Measurements from ENCODE around the gene XPR1. TPM values are rescaled to one million over a fixed set of nuclear protein-coding genes. Genes with fewer than 3 reads are reported as not detected.
"Not testable (repeated sequence)": the region's sequence is repeated elsewhere in the genome, so short reads cannot be mapped to it uniquely, and the experiment has no call there.

XPR1 gene
- total and polyA plus RNA-seq, 2 donors, result 9.5 to 10.3 TPM

- no peak for DNase-seq (ENCODE audit: low read depth in 6 of 9, low spot score in 9 of 9)
- Histone ChIP-seq H3K4me3 (ENCODE audit: low read length in 2 of 2) (peak overlapping the region; percentile 86 to 95), H3K4me1 (ENCODE audit: control insufficient read depth in 2 of 2, insufficient read depth in 2 of 2, low read length in 2 of 2) (peaks cover 4% of the 10 kb centered on the region in 2 donors), H3K36me3 (ENCODE audit: control insufficient read depth in 2 of 2, insufficient read depth in 2 of 2, low read length in 1 of 2) (no peaks in the 10 kb centered on the region), H3K9me3 (ENCODE audit: control insufficient read depth in 2 of 2, insufficient read depth in 1 of 2, low read length in 1 of 2) (no peaks in the 10 kb centered on the region), H3K27me3 (ENCODE audit: control insufficient read depth in 2 of 2, insufficient read depth in 1 of 2, low read length in 1 of 2) (no peaks in the 10 kb centered on the region), H3K27ac (ENCODE audit: low read depth in 1 of 2, low read length in 1 of 2) (no peak overlapping the region)
- WGBS, result 91% methylated on average over 3 of the region's 3 CpGs
Measured at GRCh38 chr1:180633057-180634056, 1.5 kb downstream of the XPR1 start.

DNA sequence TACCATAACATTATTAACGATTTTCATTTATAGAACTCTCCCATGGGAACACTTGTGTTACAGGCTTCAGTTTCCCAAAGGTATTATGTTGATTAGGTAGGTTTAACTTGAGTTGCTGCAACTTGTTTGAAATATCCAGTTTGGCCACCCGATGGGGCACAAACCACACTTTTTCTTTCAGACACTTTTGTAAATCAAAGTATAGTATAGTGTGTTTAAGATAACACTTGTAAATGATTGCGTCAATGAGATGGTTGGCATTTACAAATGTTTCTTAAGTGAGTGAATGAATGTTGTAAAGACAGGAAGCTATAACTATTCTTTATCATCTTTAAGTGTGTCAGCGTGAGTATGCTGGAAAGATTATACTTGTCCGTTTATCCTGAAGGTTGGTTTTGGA, 4.3 kb downstream of the XPR1 start:
- H3K4me1 ChIP-seq (ENCODE audit: control insufficient read depth in 2 of 2, insufficient read depth in 2 of 2, low read length in 2 of 2), result peaks cover 2 to 4% of the 10 kb centered on the region in 2 donors

DNA sequence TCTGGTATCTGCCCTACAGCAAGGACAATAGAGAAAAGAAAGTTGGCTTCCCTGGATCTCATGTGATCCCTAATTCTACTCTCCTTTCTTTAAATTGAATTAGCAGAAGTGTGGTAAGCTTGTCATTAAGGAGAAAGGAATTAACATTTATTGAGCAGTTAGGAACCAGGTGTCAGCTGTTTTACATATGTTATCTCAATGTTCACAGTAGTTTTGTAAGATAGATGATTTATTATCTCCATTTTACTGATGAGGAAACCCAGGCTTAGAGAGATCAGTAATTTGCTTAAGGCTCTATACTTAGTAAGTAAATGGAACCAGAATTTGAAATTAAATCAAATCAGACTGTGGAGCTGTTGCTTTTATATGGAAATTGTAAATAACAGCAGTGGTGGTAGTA, 8.0 kb downstream of the XPR1 start:
- Histone ChIP-seq H3K9me3 (ENCODE audit: control insufficient read depth in 2 of 2, insufficient read depth in 1 of 2, low read length in 1 of 2) (no peaks in the 10 kb centered on the region), H3K4me1 (ENCODE audit: control insufficient read depth in 2 of 2, insufficient read depth in 2 of 2, low read length in 2 of 2) (no peaks in the 10 kb centered on the region), H3K4me3 (ENCODE audit: low read length in 2 of 2) (no peak overlapping the region), H3K27me3 (ENCODE audit: control insufficient read depth in 2 of 2, insufficient read depth in 1 of 2, low read length in 1 of 2) (no peaks in the 10 kb centered on the region), H3K27ac (ENCODE audit: low read depth in 1 of 2, low read length in 1 of 2) (no peak overlapping the region), H3K36me3 (ENCODE audit: control insufficient read depth in 2 of 2, insufficient read depth in 2 of 2, low read length in 1 of 2) (no peaks in the 10 kb centered on the region)
- no peak for DNase-seq (ENCODE audit: low read depth in 6 of 9, low spot score in 9 of 9)

More for the DNA sequence above, 4.3 kb downstream of the XPR1 start:
- DNase-seq (ENCODE audit: low read depth in 6 of 9, low spot score in 9 of 9), result no peak
- no peak overlapping the region for H3K27ac ChIP-seq (ENCODE audit: low read depth in 1 of 2, low read length in 1 of 2)
- 94% methylated on average over 5 of the region's 5 CpGs for WGBS
- H3K9me3 ChIP-seq (ENCODE audit: control insufficient read depth in 2 of 2, insufficient read depth in 1 of 2, low read length in 1 of 2), result no peaks in the 10 kb centered on the region
- H3K36me3 ChIP-seq (ENCODE audit: control insufficient read depth in 2 of 2, insufficient read depth in 2 of 2, low read length in 1 of 2), result no peaks in the 10 kb centered on the region
- no peaks in the 10 kb centered on the region for H3K27me3 ChIP-seq (ENCODE audit: control insufficient read depth in 2 of 2, insufficient read depth in 1 of 2, low read length in 1 of 2)
- no peak overlapping the region for H3K4me3 ChIP-seq (ENCODE audit: low read length in 2 of 2)

DNA sequence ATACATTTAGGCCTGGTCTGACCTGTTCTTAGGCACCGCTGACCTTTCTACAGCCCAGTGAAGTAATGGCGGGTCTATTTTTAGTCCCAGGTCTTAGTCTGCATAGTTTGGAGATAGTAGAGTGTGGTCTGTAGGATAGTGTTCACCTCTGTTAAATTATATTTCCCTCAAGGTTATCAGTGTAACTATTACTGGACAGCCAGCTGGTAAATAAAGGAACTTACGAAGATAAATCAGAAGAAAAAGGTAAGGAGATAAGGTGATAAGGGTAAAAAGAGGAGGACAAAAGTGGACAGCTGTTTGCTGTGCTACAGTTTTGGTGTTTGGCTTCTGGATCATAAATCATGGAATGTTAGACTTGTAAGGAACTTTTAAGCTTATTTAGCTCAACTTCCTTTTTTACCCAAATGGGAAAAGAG, 8.7 kb downstream of the XPR1 start:
- no peaks in the 10 kb centered on the region for H3K4me1 ChIP-seq (ENCODE audit: control insufficient read depth in 2 of 2, insufficient read depth in 2 of 2, low read length in 2 of 2)
- no peaks in the 10 kb centered on the region for H3K27me3 ChIP-seq (ENCODE audit: control insufficient read depth in 2 of 2, insufficient read depth in 1 of 2, low read length in 1 of 2)
- WGBS, result 97% methylated on average over 3 of the region's 3 CpGs
- no peak for DNase-seq (ENCODE audit: low read depth in 6 of 9, low spot score in 9 of 9)
- no peaks in the 10 kb centered on the region for H3K36me3 ChIP-seq (ENCODE audit: control insufficient read depth in 2 of 2, insufficient read depth in 2 of 2, low read length in 1 of 2)
- H3K9me3 ChIP-seq (ENCODE audit: control insufficient read depth in 2 of 2, insufficient read depth in 1 of 2, low read length in 1 of 2), result no peaks in the 10 kb centered on the region
- no peak overlapping the region for H3K4me3 ChIP-seq (ENCODE audit: low read length in 2 of 2)
- no peak overlapping the region for H3K27ac ChIP-seq (ENCODE audit: low read depth in 1 of 2, low read length in 1 of 2)

DNA sequence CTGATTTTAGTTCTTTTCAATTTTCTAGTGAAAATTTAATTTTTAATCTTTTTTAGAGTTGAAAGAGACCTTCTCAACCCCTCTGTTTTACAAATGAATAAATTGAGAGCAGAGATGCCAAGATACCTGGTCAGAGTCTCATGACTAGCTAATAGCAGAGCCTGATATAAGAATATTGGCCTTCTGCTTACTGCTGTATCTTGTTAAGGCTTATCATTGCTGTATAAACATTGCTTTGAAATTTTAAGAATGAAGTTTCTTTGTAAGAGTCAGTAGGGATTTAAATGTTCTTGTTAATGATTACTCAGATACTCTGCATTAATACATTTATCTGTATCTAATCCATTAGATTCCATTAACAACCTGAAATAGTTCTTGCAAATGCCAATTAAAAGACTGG, 9.8 kb downstream of the XPR1 start:
- Histone ChIP-seq H3K27me3 (ENCODE audit: control insufficient read depth in 2 of 2, insufficient read depth in 1 of 2, low read length in 1 of 2) (no peaks in the 10 kb centered on the region), H3K36me3 (ENCODE audit: control insufficient read depth in 2 of 2, insufficient read depth in 2 of 2, low read length in 1 of 2) (no peaks in the 10 kb centered on the region), H3K4me1 (ENCODE audit: control insufficient read depth in 2 of 2, insufficient read depth in 2 of 2, low read length in 2 of 2) (no peaks in the 10 kb centered on the region), H3K4me3 (ENCODE audit: low read length in 2 of 2) (no peak overlapping the region), H3K27ac (ENCODE audit: low read depth in 1 of 2, low read length in 1 of 2) (no peak overlapping the region), H3K9me3 (ENCODE audit: control insufficient read depth in 2 of 2, insufficient read depth in 1 of 2, low read length in 1 of 2) (no peaks in the 10 kb centered on the region)
- DNase-seq (ENCODE audit: low read depth in 6 of 9, low spot score in 9 of 9), result no peak

DNA sequence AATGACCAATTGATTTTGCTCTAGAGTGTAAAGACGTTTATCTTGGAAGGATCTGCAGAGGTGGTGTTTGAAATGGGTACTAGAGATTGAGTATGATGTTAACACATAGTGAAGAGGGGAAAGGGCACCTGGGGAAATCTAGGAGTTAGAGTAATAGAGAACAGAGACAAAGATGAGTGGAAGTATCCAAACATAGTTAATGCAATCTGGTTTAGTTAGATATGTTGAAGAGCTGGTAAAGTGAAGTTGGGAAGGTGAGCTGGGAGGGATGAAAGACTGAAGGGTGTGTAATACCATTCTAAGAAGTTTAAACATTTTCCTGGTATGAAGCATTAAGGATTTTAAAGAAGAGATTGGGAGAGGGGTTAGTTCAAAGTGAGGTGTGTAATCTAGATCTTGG, 11.0 kb downstream of the XPR1 start:
- Histone ChIP-seq H3K27ac (ENCODE audit: low read depth in 1 of 2, low read length in 1 of 2) (no peak overlapping the region), H3K36me3 (ENCODE audit: control insufficient read depth in 2 of 2, insufficient read depth in 2 of 2, low read length in 1 of 2) (no peaks in the 10 kb centered on the region), H3K9me3 (ENCODE audit: control insufficient read depth in 2 of 2, insufficient read depth in 1 of 2, low read length in 1 of 2) (no peaks in the 10 kb centered on the region), H3K27me3 (ENCODE audit: control insufficient read depth in 2 of 2, insufficient read depth in 1 of 2, low read length in 1 of 2) (no peaks in the 10 kb centered on the region), H3K4me1 (ENCODE audit: control insufficient read depth in 2 of 2, insufficient read depth in 2 of 2, low read length in 2 of 2) (no peaks in the 10 kb centered on the region), H3K4me3 (ENCODE audit: low read length in 2 of 2) (no peak overlapping the region)
- DNase-seq (ENCODE audit: low read depth in 6 of 9, low spot score in 9 of 9), result no peak
- WGBS, result 97% methylated on average over 1 of the region's 1 CpG

GRCh38 chr1:180643693-180644092, 11.9 kb downstream of the XPR1 start:
- Histone ChIP-seq H3K4me1 (ENCODE audit: control insufficient read depth in 2 of 2, insufficient read depth in 2 of 2, low read length in 2 of 2) (no peaks in the 10 kb centered on the region), H3K4me3 (ENCODE audit: low read length in 2 of 2) (no peak overlapping the region), H3K27ac (ENCODE audit: low read depth in 1 of 2, low read length in 1 of 2) (no peak overlapping the region), H3K9me3 (ENCODE audit: control insufficient read depth in 2 of 2, insufficient read depth in 1 of 2, low read length in 1 of 2) (no peaks in the 10 kb centered on the region), H3K36me3 (ENCODE audit: control insufficient read depth in 2 of 2, insufficient read depth in 2 of 2, low read length in 1 of 2) (no peaks in the 10 kb centered on the region), H3K27me3 (ENCODE audit: control insufficient read depth in 2 of 2, insufficient read depth in 1 of 2, low read length in 1 of 2) (no peaks in the 10 kb centered on the region)
- 94% methylated on average over 1 of the region's 1 CpG for WGBS
- DNase-seq (ENCODE audit: low read depth in 6 of 9, low spot score in 9 of 9), result no peak

DNA sequence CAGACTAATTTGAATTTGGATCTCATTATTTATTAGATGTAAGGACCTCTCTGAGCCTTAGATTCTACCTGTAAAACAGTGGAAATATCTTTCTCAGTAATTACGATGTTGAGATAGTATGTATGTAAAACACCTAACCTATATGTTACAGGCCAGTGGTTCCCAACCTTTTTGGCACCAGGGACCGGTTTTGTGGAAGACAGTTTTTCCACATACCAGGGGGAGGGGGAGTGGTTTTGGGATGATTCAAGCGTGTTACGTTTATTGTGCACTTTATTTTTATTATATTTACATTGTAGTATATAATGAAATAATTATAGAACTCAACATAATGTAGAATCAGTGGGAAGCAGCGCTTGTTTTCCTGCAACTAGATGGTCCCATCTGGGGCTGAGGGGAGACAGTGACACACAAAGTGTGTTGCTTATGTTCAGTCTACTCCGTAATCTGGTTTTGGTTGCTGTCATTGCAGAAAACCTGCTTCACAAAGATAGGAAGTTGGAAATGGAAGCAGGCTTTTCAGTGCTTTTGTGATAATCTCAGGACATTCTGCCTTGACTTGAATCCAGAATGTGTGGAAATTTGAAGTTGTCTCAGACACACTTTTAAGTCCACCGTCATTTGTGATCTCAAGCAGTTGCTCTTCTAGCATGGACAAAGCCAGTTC, 12.8 kb downstream of the XPR1 start:
- 98% methylated on average over 7 of the region's 7 CpGs for WGBS
- Histone ChIP-seq H3K4me3 (ENCODE audit: low read length in 2 of 2) (no peak overlapping the region), H3K9me3 (ENCODE audit: control insufficient read depth in 2 of 2, insufficient read depth in 1 of 2, low read length in 1 of 2) (no peaks in the 10 kb centered on the region), H3K27ac (ENCODE audit: low read depth in 1 of 2, low read length in 1 of 2) (no peak overlapping the region), H3K27me3 (ENCODE audit: control insufficient read depth in 2 of 2, insufficient read depth in 1 of 2, low read length in 1 of 2) (no peaks in the 10 kb centered on the region), H3K4me1 (ENCODE audit: control insufficient read depth in 2 of 2, insufficient read depth in 2 of 2, low read length in 2 of 2) (no peaks in the 10 kb centered on the region), H3K36me3 (ENCODE audit: control insufficient read depth in 2 of 2, insufficient read depth in 2 of 2, low read length in 1 of 2) (no peaks in the 10 kb centered on the region)
- no peak for DNase-seq (ENCODE audit: low read depth in 6 of 9, low spot score in 9 of 9)

DNA sequence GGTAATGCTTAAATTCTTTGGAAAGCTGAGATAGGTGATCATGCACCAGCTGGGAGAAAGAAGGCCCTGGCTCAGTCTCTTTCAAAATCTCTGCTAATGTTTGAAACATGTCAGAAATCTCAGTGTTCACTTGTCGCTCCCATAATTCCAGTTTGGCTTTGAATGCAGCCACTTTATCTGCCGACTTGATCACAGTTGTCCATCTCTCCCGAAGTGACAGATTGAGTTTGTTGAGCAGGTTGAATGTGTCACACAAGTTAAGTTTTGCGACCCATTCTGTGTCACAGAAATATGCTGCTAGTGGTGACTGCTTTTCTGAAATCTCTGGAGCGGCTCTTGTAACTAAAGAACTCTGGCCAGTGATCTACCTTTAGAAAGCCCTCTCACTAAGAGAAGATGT, 13.4 kb downstream of the XPR1 start:
- not testable (repeated sequence) for H3K9me3 ChIP-seq (ENCODE audit: control insufficient read depth in 2 of 2, insufficient read depth in 1 of 2, low read length in 1 of 2); H3K4me1 ChIP-seq (ENCODE audit: control insufficient read depth in 2 of 2, insufficient read depth in 2 of 2, low read length in 2 of 2); DNase-seq (ENCODE audit: low read depth in 6 of 9, low spot score in 9 of 9); H3K27ac ChIP-seq (ENCODE audit: low read depth in 1 of 2, low read length in 1 of 2); H3K4me3 ChIP-seq (ENCODE audit: low read length in 2 of 2); H3K27me3 ChIP-seq (ENCODE audit: control insufficient read depth in 2 of 2, insufficient read depth in 1 of 2, low read length in 1 of 2); H3K36me3 ChIP-seq (ENCODE audit: control insufficient read depth in 2 of 2, insufficient read depth in 2 of 2, low read length in 1 of 2)
- WGBS, result 96% methylated on average over 5 of the region's 5 CpGs
